HUES64 (cell line): ENCODE measurements around the gene C6orf62.
"Not testable (repeated sequence)": the region's sequence is repeated elsewhere in the genome, so short reads cannot be mapped to it uniquely, and the experiment has no call there.

Experiments
- H3K27ac ChIP-seq: 2 replicates; pipeline ENCODE4 v1.7.0; 2013; ENCODE audit warnings: low read depth, low read length, inconsistent platforms
- H3K27me3 ChIP-seq: 2 replicates; pipeline ENCODE4 v1.6.1; 2013; ENCODE audit warnings: mild to moderate bottlenecking, low read length; ENCODE audit not compliant: insufficient read depth
- H3K36me3 ChIP-seq: 2 replicates; pipeline ENCODE4 v1.6.1; 2013; ENCODE audit warnings: mild to moderate bottlenecking, low read length; ENCODE audit not compliant: insufficient read depth
- H3K4me1 ChIP-seq: 2 replicates; pipeline ENCODE4 v1.6.1; 2013; ENCODE audit warnings: mild to moderate bottlenecking, low read length, moderate library complexity; ENCODE audit not compliant: insufficient read depth
- H3K4me3 ChIP-seq: 2 replicates; pipeline ENCODE4 v1.5.1; 2013; ENCODE audit warnings: mild to moderate bottlenecking, low read length, moderate library complexity
- H3K9ac ChIP-seq: 2 replicates; pipeline ENCODE4 v1.6.1; 2013; ENCODE audit warnings: mild to moderate bottlenecking, low read depth, low read length
- H3K9me3 ChIP-seq: 2 replicates; pipeline ENCODE4 v1.6.1; 2013; ENCODE audit warnings: low read depth, low read length; ENCODE audit not compliant: insufficient read depth
- WGBS: fragments of 150-250, 120-280 bp; methylation state at CpG from one replicate; pipeline ENCODE4 v1.1.7; 2013; ENCODE audit warnings: missing lambda C conversion rate; 5-methylcytosine and 5-hydroxymethylcytosine counted together

Gene C6orf62

GRCh38 chr6:24740861-24741260, 21.9 kb upstream of the C6orf62 start:
- no peaks in the 10 kb centered on the region for H3K27me3 ChIP-seq
- H3K9me3 ChIP-seq = no peaks in the 10 kb centered on the region
- H3K27ac ChIP-seq = no peak overlapping the region
- no peaks in the 10 kb centered on the region for H3K36me3 ChIP-seq
- no peak overlapping the region for H3K4me3 ChIP-seq
- H3K4me1 ChIP-seq = no peaks in the 10 kb centered on the region
- H3K9ac ChIP-seq = no peak overlapping the region

GRCh38 chr6:24738741-24739140, 19.8 kb upstream of the C6orf62 start:
- H3K27me3 ChIP-seq = no peaks in the 10 kb centered on the region
- no peaks in the 10 kb centered on the region for H3K36me3 ChIP-seq
- no peaks in the 10 kb centered on the region for H3K9me3 ChIP-seq
- whole genome bisulfite sequencing = 94% methylated on average over 3 of the region's 3 CpGs
- H3K4me3 ChIP-seq = no peak overlapping the region
- H3K27ac ChIP-seq = no peak overlapping the region
- no peaks in the 10 kb centered on the region for H3K4me1 ChIP-seq
- no peak overlapping the region for H3K9ac ChIP-seq

- 94% methylated on average over 4 of the region's 4 CpGs for WGBS
- H3K9ac ChIP-seq, H3K4me1 ChIP-seq, H3K27ac ChIP-seq, H3K27me3 ChIP-seq, H3K4me3 ChIP-seq, H3K36me3 ChIP-seq: not testable (repeated sequence)
- H3K9me3 ChIP-seq = peaks cover 28% of the 10 kb centered on the region
Observed at GRCh38 chr6:24734710-24735109, 15.8 kb upstream of the C6orf62 start.

- H3K27me3 ChIP-seq = no peaks in the 10 kb centered on the region
- H3K9ac ChIP-seq = no peak overlapping the region
- no peak overlapping the region for H3K27ac ChIP-seq
- H3K36me3 ChIP-seq = no peaks in the 10 kb centered on the region
- WGBS = 96% methylated on average over 1 of the region's 1 CpG
- peaks cover 28% of the 10 kb centered on the region for H3K9me3 ChIP-seq
- H3K4me3 ChIP-seq = no peak overlapping the region
- H3K4me1 ChIP-seq = no peaks in the 10 kb centered on the region
Observed at GRCh38 chr6:24734166-24734565, 15.2 kb upstream of the C6orf62 start.

- not testable (repeated sequence) for H3K36me3 ChIP-seq, H3K4me3 ChIP-seq, H3K27ac ChIP-seq, H3K4me1 ChIP-seq, H3K27me3 ChIP-seq, H3K9ac ChIP-seq
- H3K9me3 ChIP-seq = peaks cover 28% of the 10 kb centered on the region
- WGBS = 90% methylated on average over 6 of the region's 6 CpGs
Observed at GRCh38 chr6:24731456-24732134, 12.6 kb upstream of the C6orf62 start.

GRCh38 chr6:24730653-24731052, 11.7 kb upstream of the C6orf62 start:
- H3K4me1 ChIP-seq, H3K36me3 ChIP-seq, H3K27ac ChIP-seq, H3K4me3 ChIP-seq, H3K27me3 ChIP-seq, H3K9ac ChIP-seq: not testable (repeated sequence)
- peaks cover 28% of the 10 kb centered on the region for H3K9me3 ChIP-seq
- WGBS = 93% methylated on average over 3 of the region's 3 CpGs

- peaks cover 9% of the 10 kb centered on the region for H3K36me3 ChIP-seq
- H3K4me1 ChIP-seq = peaks cover 7% of the 10 kb centered on the region
- no peaks in the 10 kb centered on the region for H3K9me3 ChIP-seq
- no peak overlapping the region for H3K9ac ChIP-seq
- no peak overlapping the region for H3K4me3 ChIP-seq
- H3K27ac ChIP-seq = no peak overlapping the region
- 99% methylated on average over 2 of the region's 3 CpGs for WGBS
- H3K27me3 ChIP-seq = no peaks in the 10 kb centered on the region
Observed at GRCh38 chr6:24723270-24723669, 4.3 kb upstream of the C6orf62 start.

GRCh38 chr6:24721461-24722215, 2.7 kb upstream of the C6orf62 start:
- H3K4me3 ChIP-seq = peak overlapping the region; percentile 55
- peak overlapping the region; percentile 84 for H3K27ac ChIP-seq
- H3K4me1 ChIP-seq = peaks cover 8% of the 10 kb centered on the region
- no peaks in the 10 kb centered on the region for H3K27me3 ChIP-seq
- peaks cover 25% of the 10 kb centered on the region for H3K36me3 ChIP-seq
- H3K9me3 ChIP-seq = no peaks in the 10 kb centered on the region
- WGBS = 27% methylated on average over 26 of the region's 26 CpGs
- H3K9ac ChIP-seq = peak overlapping the region; percentile 83

GRCh38 chr6:24720604-24721460, 1.9 kb upstream of the C6orf62 start:
- H3K4me3 ChIP-seq = peak overlapping the region; percentile 99
- peaks cover 8% of the 10 kb centered on the region; the same call in 1 of the 2 replicates for H3K4me1 ChIP-seq
- H3K36me3 ChIP-seq = peaks cover 33% of the 10 kb centered on the region
- peak overlapping the region; percentile 99 for H3K27ac ChIP-seq
- no peaks in the 10 kb centered on the region for H3K27me3 ChIP-seq
- WGBS = under 1% methylated on average over 59 of the region's 60 CpGs
- H3K9ac ChIP-seq = peak overlapping the region; percentile 98
- no peaks in the 10 kb centered on the region for H3K9me3 ChIP-seq

- Histone ChIP-seq H3K27me3 (no peaks in the 10 kb centered on the region), H3K9ac (peak overlapping the region; percentile 98), H3K27ac (peak overlapping the region; percentile 99), H3K4me3 (peak overlapping the region; percentile 99), H3K4me1 (peaks cover 8% of the 10 kb centered on the region; the same call in 1 of the 2 replicates), H3K9me3 (no peaks in the 10 kb centered on the region), H3K36me3 (peaks cover 39% of the 10 kb centered on the region)
- under 1% methylated on average over 39 of the region's 39 CpGs for WGBS
Observed at GRCh38 chr6:24720131-24720603, 1.2 kb upstream of the C6orf62 start.
